ENCODE data around the gene NHLRC3.
"Not testable (repeated sequence)": the region's sequence is repeated elsewhere in the genome, so short reads cannot be mapped to it uniquely, and the experiment has no call there.

Gene NHLRC3

GRCh38 chr13:39037880-39038568, at the start of gene NHLRC3, which contains the start of gene PROSER1:
TSS of gene NHLRC3 (plus strand) at chr13:39038456. CDS start at chr13:39038640, 184 bp downstream.
TSS of gene PROSER1 (minus strand) at chr13:39038089. CDS start at chr13:39037242, 847 bp downstream.
- peak; percentile 95 for DNase-seq

GRCh38 chr13:38990693-38991092, 47.6 kb upstream of the NHLRC3 start, which contains the start of gene STOML3:
TSS of gene STOML3 (minus strand) at chr13:38990831. CDS start at chr13:38990721, 110 bp downstream.
- peak; percentile 7 for DNase-seq

- DNase-seq: no peak
These were observed 44.9 kb upstream of the NHLRC3 start for GRCh38 chr13:38993381-38993780.

- no peak for DNase-seq
These were observed 39.5 kb upstream of the NHLRC3 start for GRCh38 chr13:38998739-38999138.

GRCh38 chr13:39006371-39007111, 31.7 kb upstream of the NHLRC3 start:
- DNase-seq: not testable (repeated sequence)

- DNase-seq: no peak
These were observed 25.6 kb upstream of the NHLRC3 start for GRCh38 chr13:39012608-39013007.

- DNase-seq: no peak
These were observed 24.8 kb upstream of the NHLRC3 start for GRCh38 chr13:39013462-39013861.

- no peak for DNase-seq
These were observed 22.2 kb upstream of the NHLRC3 start for GRCh38 chr13:39016087-39016486.

GRCh38 chr13:39016787-39017186, 21.5 kb upstream of the NHLRC3 start:
- DNase-seq: peak; percentile 7

GRCh38 chr13:39020853-39021462, 17.3 kb upstream of the NHLRC3 start:
- DNase-seq: no peak

- DNase-seq: peak; percentile 12
These were observed 14.9 kb upstream of the NHLRC3 start for GRCh38 chr13:39023316-39023715.

- DNase-seq: no peak
These were observed 14.5 kb upstream of the NHLRC3 start for GRCh38 chr13:39023761-39024160.

GRCh38 chr13:39025433-39025839, 12.8 kb upstream of the NHLRC3 start:
- no peak for DNase-seq

GRCh38 chr13:39032150-39032549, 6.1 kb upstream of the NHLRC3 start:
- no peak for DNase-seq

GRCh38 chr13:39034085-39034484, 4.2 kb upstream of the NHLRC3 start:
- no peak for DNase-seq

GRCh38 chr13:39035204-39035603, 3.1 kb upstream of the NHLRC3 start:
- no peak for DNase-seq

- DNase-seq: no peak
These were observed 2.5 kb upstream of the NHLRC3 start for GRCh38 chr13:39035799-39036198.

GRCh38 chr13:39036212-39036611, 2.0 kb upstream of the NHLRC3 start:
- DNase-seq: peak; percentile 11

- no peak for DNase-seq
These were observed 811 bp upstream of the NHLRC3 start for GRCh38 chr13:39037410-39037879.

GRCh38 chr13:39038569-39039030, 344 bp downstream of the NHLRC3 start:
- peak; percentile 26 for DNase-seq

GRCh38 chr13:39039041-39039440, 785 bp downstream of the NHLRC3 start:
- DNase-seq: no peak

GRCh38 chr13:39040206-39040605, 1.9 kb downstream of the NHLRC3 start:
- DNase-seq: no peak

GRCh38 chr13:39044536-39044935, 6.3 kb downstream of the NHLRC3 start:
- DNase-seq: no peak

Measured in fibroblast of skin of right biceps (primary cell).